IMR-90 (cell line): ENCODE data around the gene TIMM10. TPM values are rescaled to one million over a fixed set of nuclear protein-coding genes. Genes with fewer than 3 reads are reported as not detected.

Source experiments
- ATAC-seq: fragments of 200-7000 bp; cut with Tn5 transposase; 2 replicates; pipeline ENCODE4 v1.9.1; 2020; ENCODE audit warnings: low read depth, mild to moderate bottlenecking, moderate library complexity
- BruUV-seq: library from RNA; stranded (reverse); fragments of 400-500 nt; replicated peaks from 2 replicates; lab custom pipeline; 2021; lab: Mats Ljungman, UMichigan
- CTCF ChIA-PET: fragments of 300-600 bp; formaldehyde crosslinking; extraction: SDS; loops from one replicate; lab custom pipeline; 2021; ENCODE audit warnings: antibody characterized with exemption; lab: Yijun Ruan, JAX
- POLR2A ChIA-PET: fragments of 300-600 bp; sonication (Branson Sonifier 250); formaldehyde crosslinking; loops from one replicate; lab custom pipeline; 2022; ENCODE audit warnings: antibody characterized with exemption; ENCODE audit not compliant: unreplicated experiment; lab: Charles Lee
- DNase-seq: peaks from one replicate; pipeline ENCODE4 v3.0.0; 2013
- H2AFZ ChIP-seq: replicated peaks from 2 replicates; pipeline ENCODE3; 2013; ENCODE audit warnings: low read length, mild to moderate bottlenecking; ENCODE audit not compliant: poor library complexity
- H2AK5ac ChIP-seq: 2 replicates; pipeline ENCODE4 v1.6.1; 2013; ENCODE audit warnings: low read depth, low read length, inconsistent platforms
- H2AK9ac ChIP-seq: replicated peaks from 2 replicates; pipeline ENCODE3; 2013; ENCODE audit warnings: mild to moderate bottlenecking, low read depth, low read length, moderate library complexity; ENCODE audit not compliant: poor library complexity
- H2BK120ac ChIP-seq: 2 replicates; pipeline ENCODE4 v1.6.1; 2013; ENCODE audit warnings: low read depth, low read length, inconsistent platforms
- H2BK15ac ChIP-seq: 3 replicates; pipeline ENCODE4 v1.6.1; 2013; ENCODE audit warnings: low read depth, low read length, inconsistent platforms
- H2BK20ac ChIP-seq: 2 replicates; pipeline ENCODE4 v1.6.1; 2013; ENCODE audit warnings: low read depth, mild to moderate bottlenecking, inconsistent platforms, low read length, moderate library complexity
- H2BK5ac ChIP-seq: 2 replicates; pipeline ENCODE4 v1.6.1; 2013; ENCODE audit warnings: mild to moderate bottlenecking, low read depth, low read length, inconsistent platforms; ENCODE audit not compliant: poor library complexity, severe bottlenecking
- H3K14ac ChIP-seq: replicated peaks from 2 replicates; pipeline ENCODE4 v1.6.1; 2013; ENCODE audit warnings: low read depth, low read length, inconsistent platforms
- H3K18ac ChIP-seq: 2 replicates; pipeline ENCODE4 v1.6.1; 2013; ENCODE audit warnings: low read depth, low read length, control low read depth
- H3K23ac ChIP-seq: 2 replicates; pipeline ENCODE4 v1.6.1; 2013; ENCODE audit warnings: low read depth, low read length, inconsistent platforms
- H3K27ac ChIP-seq: 2 replicates; pipeline ENCODE4 v1.5.1; 2013; ENCODE audit warnings: mild to moderate bottlenecking, control low read depth, low read length; ENCODE audit not compliant: insufficient read depth
- H3K27me3 ChIP-seq: 2 replicates; pipeline ENCODE4 v1.6.1; 2013; ENCODE audit warnings: low read length; ENCODE audit not compliant: control insufficient read depth, insufficient read depth
- H3K36me3 ChIP-seq: 2 replicates; pipeline ENCODE4 v1.6.1; 2013; ENCODE audit warnings: low read length, mixed read lengths; ENCODE audit not compliant: control insufficient read depth, insufficient read depth
- H3K4ac ChIP-seq: 2 replicates; pipeline ENCODE4 v1.6.1; 2013; ENCODE audit warnings: low read depth, low read length, inconsistent platforms
- H3K4me1 ChIP-seq: 2 replicates; pipeline ENCODE4 v1.6.1; 2013; ENCODE audit warnings: low read length, mixed read lengths; ENCODE audit not compliant: control insufficient read depth, insufficient read depth
- H3K4me2 ChIP-seq: 2 replicates; pipeline ENCODE4 v1.6.1; 2013; ENCODE audit warnings: low read depth, mild to moderate bottlenecking, control low read depth, low read length, moderate library complexity
- H3K4me3 ChIP-seq: 2 replicates; pipeline ENCODE4 v1.5.1; 2013; ENCODE audit warnings: low read depth, mild to moderate bottlenecking, control low read depth, low read length, moderate library complexity; ENCODE audit not compliant: insufficient read depth
- H3K56ac ChIP-seq: 2 replicates; pipeline ENCODE4 v1.6.1; 2013; ENCODE audit warnings: low read length, inconsistent platforms; ENCODE audit not compliant: insufficient read depth; ENCODE audit errors: extremely low read depth
- H3K79me1 ChIP-seq, 2 experiments: 2 replicates each; pipeline ENCODE4 v1.6.1; 2013; ENCODE audit warnings: low read length in 2 of 2, inconsistent platforms in 1 of 2, low read depth in 1 of 2
- H3K9ac ChIP-seq: 2 replicates; pipeline ENCODE4 v1.6.1; 2013; ENCODE audit warnings: low read depth, low read length, control low read depth
- H3K9me1 ChIP-seq: 2 replicates; pipeline ENCODE4 v1.6.1; 2013; ENCODE audit warnings: low read length, inconsistent platforms; ENCODE audit not compliant: insufficient read depth
- H3K9me3 ChIP-seq: 2 replicates; pipeline ENCODE4 v1.6.1; 2013; ENCODE audit warnings: low read length; ENCODE audit not compliant: control insufficient read depth, insufficient read depth
- H4K20me1 ChIP-seq: 2 replicates; pipeline ENCODE4 v1.6.1; 2013; ENCODE audit warnings: low read length, inconsistent platforms; ENCODE audit not compliant: insufficient read depth
- H4K5ac ChIP-seq: 2 replicates; pipeline ENCODE4 v1.6.1; 2013; ENCODE audit warnings: mild to moderate bottlenecking, low read depth, low read length, control low read depth
- H4K8ac ChIP-seq, 2 experiments: 2 replicates each; pipeline ENCODE4 v1.6.1; 2013; ENCODE audit warnings: low read depth in 2 of 2, low read length in 2 of 2, control low read depth in 1 of 2, inconsistent platforms in 1 of 2
- H4K91ac ChIP-seq: 2 replicates; pipeline ENCODE4 v1.6.1; 2013; ENCODE audit warnings: low read depth, low read length, inconsistent platforms; ENCODE audit not compliant: insufficient read depth
- BHLHE40 ChIP-seq: fragments of 150-350 bp; IDR thresholded peaks from 2 replicates; pipeline ENCODE4 v1.6.1; 2016; ENCODE audit warnings: mild to moderate bottlenecking, low read depth, low read length
- CEBPB ChIP-seq: IDR thresholded peaks from 2 replicates; pipeline ENCODE4 v1.6.1; 2012; ENCODE audit warnings: low read depth, low read length, improper control_type of control experiment
- ELK1 ChIP-seq: fragments of 150-350 bp; IDR thresholded peaks from 2 replicates; pipeline ENCODE4 v1.6.1; 2016; ENCODE audit warnings: low read depth, mild to moderate bottlenecking, low read length, moderate library complexity, borderline replicate concordance
- FOS ChIP-seq: fragments of 150-350 bp; IDR thresholded peaks from 2 replicates; pipeline ENCODE4 v1.6.1; 2016; ENCODE audit warnings: low read depth, low read length
- MAZ ChIP-seq: IDR thresholded peaks from 2 replicates; pipeline ENCODE4 v1.6.1; 2012; ENCODE audit warnings: low read depth, mild to moderate bottlenecking, low read length, improper control_type of control experiment, moderate library complexity, borderline replicate concordance
- NFE2L2 ChIP-seq: fragments of 150-350 bp; IDR thresholded peaks from 2 replicates; pipeline ENCODE4 v1.6.1; 2016; ENCODE audit warnings: low read depth, mild to moderate bottlenecking, low read length
- POLR2A ChIP-seq: IDR thresholded peaks from 2 replicates; pipeline ENCODE4 v1.6.1; 2012; ENCODE audit warnings: mild to moderate bottlenecking, low read depth, low read length
- RCOR1 ChIP-seq: IDR thresholded peaks from 2 replicates; pipeline ENCODE4 v1.6.1; 2012; ENCODE audit warnings: mild to moderate bottlenecking, low read length, improper control_type of control experiment; ENCODE audit not compliant: insufficient replicate concordance
- RFX5 ChIP-seq: IDR thresholded peaks from 2 replicates; pipeline ENCODE4 v1.8.0; 2012; ENCODE audit warnings: low read depth, mild to moderate bottlenecking, low read length, moderate library complexity
- SMC3 ChIP-seq: fragments of 150-350 bp; IDR thresholded peaks from 2 replicates; pipeline ENCODE4 v1.6.1; 2016; ENCODE audit warnings: low read depth, mild to moderate bottlenecking, antibody characterized with exemption, low read length, moderate library complexity
- USF2 ChIP-seq: fragments of 150-350 bp; IDR thresholded peaks from 2 replicates; pipeline ENCODE4 v1.6.1; 2017; ENCODE audit warnings: mild to moderate bottlenecking, antibody characterized with exemption, low read length, low read depth
- WGBS, 2 experiments: methylation state at CpG; one replicate each; pipeline versions ENCODE4 v1.1.5 to v1.1.7; 2013; ENCODE audit warnings: missing lambda C conversion rate in 2 of 2; ENCODE audit not compliant: insufficient read length in 1 of 2; ENCODE audit errors: extremely low coverage in 2 of 2; 5-methylcytosine and 5-hydroxymethylcytosine counted together
- dilution Hi-C: fragments of 300-500 bp; cut with HindIII; formaldehyde crosslinking; loops from one replicate; pipeline ENCODE4 v1.14.3; 2018; ENCODE audit warnings: low sequenced_read_pairs; ENCODE audit not compliant: unreplicated experiment
- in situ Hi-C: fragments of 300-500 bp; cut with MboI; formaldehyde crosslinking; loops from 3 replicates; pipeline ENCODE4 v1.14.3; 2019; ENCODE audit warnings: low sequenced_read_pairs, inconsistent platforms, mixed read lengths
- intact Hi-C: fragments of 100-400 bp; cut with micrococcal nuclease; formaldehyde crosslinking; loops from 2 replicates; pipeline ENCODE4 v1.10.0; 2022
- polyA plus RNA-seq, 3 experiments: library from polyadenylated mRNA; depleted of rRNA; stranded (reverse); fragments of >200 nt; gene quantifications; 2 replicates each; pipeline ENCODE4 v1.2.3, GENCODE V29; 2012; ENCODE audit warnings: low replicate concordance in 1 of 3
- total RNA-seq: library from RNA; depleted of rRNA; stranded (reverse); fragments of >200 nt; gene quantifications from 2 replicates; pipeline ENCODE4 v1.2.3, GENCODE V29; 2012
- TF ChIP-seq, protein P1 (sequence below): conservative IDR thresholded peaks from 2 replicates; pipeline ENCODE4 v1.5.1; 2012; ENCODE audit warnings: mild to moderate bottlenecking, low read depth, low read length, improper control_type of control experiment

Gene TIMM10
- total and polyA plus RNA-seq, 2 of the 4 experiments (the other 2 are of a cell fraction), result 96.8 to 135 TPM

DNA sequence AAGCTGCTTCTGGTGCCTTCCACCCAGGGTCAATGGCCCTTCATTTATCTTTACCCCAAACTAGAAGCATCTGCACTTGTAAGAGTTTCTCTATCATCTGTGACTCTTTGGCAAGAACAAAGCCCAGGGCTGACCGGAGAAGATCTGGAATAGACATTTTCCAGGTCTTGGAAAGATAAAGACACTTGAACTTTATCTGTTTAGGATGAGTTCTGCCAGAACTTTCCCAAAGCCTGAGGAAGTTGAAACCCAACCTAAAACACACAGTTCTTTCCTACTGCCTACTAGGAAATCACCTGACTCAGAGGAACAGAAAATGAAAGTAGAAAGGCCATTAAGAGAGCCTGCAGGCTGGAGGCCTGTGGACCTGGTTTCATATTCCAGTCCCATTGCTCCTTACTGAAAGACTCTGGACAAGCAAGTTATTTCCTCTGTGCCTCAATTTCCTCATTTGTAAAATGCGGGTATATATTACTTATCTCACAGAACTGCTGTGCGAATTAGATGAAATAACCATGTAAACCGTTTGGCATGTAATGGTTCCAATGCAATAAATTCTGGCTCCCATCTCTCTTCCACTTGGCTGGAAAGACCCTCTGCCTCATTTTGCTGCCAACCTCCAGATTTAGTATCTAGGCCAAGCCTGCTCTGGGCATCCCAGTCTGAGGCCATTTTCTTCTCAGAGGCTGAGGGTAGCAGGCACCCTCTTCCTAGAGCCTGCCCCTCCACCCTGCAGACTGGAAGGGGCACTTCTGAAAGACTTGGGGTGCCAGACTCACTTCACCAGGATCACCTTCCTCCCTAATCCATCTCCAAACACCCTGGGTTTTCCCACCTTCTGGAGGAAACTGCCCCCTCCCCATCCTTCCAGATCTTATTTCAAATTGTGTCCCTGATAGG is 35.7 kb upstream of the TIMM10 start:
- peak overlapping the region; percentile 75 for H4K5ac ChIP-seq
- BruUV-seq, result no TSS peak
- H3K14ac ChIP-seq, result peak overlapping the region; percentile 53
- H2BK120ac ChIP-seq, result peak overlapping the region; percentile 21; the same call in 1 of the 2 replicates
- H2AK9ac ChIP-seq, result peak overlapping the region; percentile 89
- H3K9me1 ChIP-seq, result peaks cover 4% of the 10 kb centered on the region; the same call in 1 of the 2 replicates
- peak overlapping the region; percentile 30; the same call in 1 of the 2 replicates for H3K23ac ChIP-seq
- no peaks in the 10 kb centered on the region for H3K36me3 ChIP-seq
- no CpG with 5 or more reads among the region's 4 CpGs for WGBS, 2 experiments
- peak overlapping the region; percentile 98 for H3K4me2 ChIP-seq
- H4K91ac ChIP-seq, result no peak overlapping the region
- peak overlapping the region; percentile 75 for H3K9ac ChIP-seq
- ChIA-PET POLR2A (interaction anchor here (1.6 kb wide), 1 partner anchor 74 kb away, joined by 4 read pairs; no protein-coding TSS in a partner anchor), CTCF (interaction anchor here (1.3 to 2.2 kb wide), 2 partner anchors 78 kb away, joined by 4 to 12 read pairs; no protein-coding TSS in a partner anchor)
- peak overlapping the region; percentile 4 to 74 for H4K8ac ChIP-seq
- H2AFZ ChIP-seq, result peak overlapping the region; percentile 62
- intact Hi-C loops (loop anchor here (5.0 kb wide), 1 partner anchor 236 kb away; no protein-coding TSS in a partner anchor), dilution Hi-C loops (no loop called here), in situ Hi-C loops (loop anchor here (5.0 kb wide), 1 partner anchor 76 kb away; no protein-coding TSS in a partner anchor)
- peak; percentile 12; the same call in 1 of the 2 replicates for ATAC-seq
- peaks cover 11 to 25% of the 10 kb centered on the region in 2 experiments; a peak in 3 of 4 replicates for H3K79me1 ChIP-seq
- H3K18ac ChIP-seq, result peak overlapping the region; percentile 7; the same call in 1 of the 2 replicates
- H4K20me1 ChIP-seq, result 0 out of 2 replicates have a peak, but pooled peaks cover 6% of the 10 kb centered on the region
- H3K27ac ChIP-seq, result peak overlapping the region; percentile 57; the same call in 1 of the 2 replicates
- H3K4me3 ChIP-seq, result peak overlapping the region; percentile 80
- H2BK20ac ChIP-seq, result no peak overlapping the region
- peak overlapping the region; percentile 34 for H3K4ac ChIP-seq
- H2BK15ac ChIP-seq, result no peak overlapping the region; the same call in 2 of the 3 replicates
- H3K9me3 ChIP-seq, result no peaks in the 10 kb centered on the region
- H3K56ac ChIP-seq, result no peak overlapping the region
- peak; percentile 63 for DNase-seq
- H3K27me3 ChIP-seq, result no peaks in the 10 kb centered on the region
- H2BK5ac ChIP-seq, result peak overlapping the region; percentile 2
- H3K4me1 ChIP-seq, result peaks cover 11% of the 10 kb centered on the region
- peak overlapping the region; percentile 53; the same call in 1 of the 2 replicates for H2AK5ac ChIP-seq
- TF ChIP-seq CEBPB (no peak), FOS (no peak), BHLHE40 (no peak), RFX5 (no peak), SMC3 (no peak), POLR2A (no peak), USF2 (no peak; the same call in 1 of the 2 replicates), MAZ (no peak), RCOR1 (no peak), NFE2L2 (no peak), ELK1 (no peak)
- TF ChIP-seq, protein P1, sequence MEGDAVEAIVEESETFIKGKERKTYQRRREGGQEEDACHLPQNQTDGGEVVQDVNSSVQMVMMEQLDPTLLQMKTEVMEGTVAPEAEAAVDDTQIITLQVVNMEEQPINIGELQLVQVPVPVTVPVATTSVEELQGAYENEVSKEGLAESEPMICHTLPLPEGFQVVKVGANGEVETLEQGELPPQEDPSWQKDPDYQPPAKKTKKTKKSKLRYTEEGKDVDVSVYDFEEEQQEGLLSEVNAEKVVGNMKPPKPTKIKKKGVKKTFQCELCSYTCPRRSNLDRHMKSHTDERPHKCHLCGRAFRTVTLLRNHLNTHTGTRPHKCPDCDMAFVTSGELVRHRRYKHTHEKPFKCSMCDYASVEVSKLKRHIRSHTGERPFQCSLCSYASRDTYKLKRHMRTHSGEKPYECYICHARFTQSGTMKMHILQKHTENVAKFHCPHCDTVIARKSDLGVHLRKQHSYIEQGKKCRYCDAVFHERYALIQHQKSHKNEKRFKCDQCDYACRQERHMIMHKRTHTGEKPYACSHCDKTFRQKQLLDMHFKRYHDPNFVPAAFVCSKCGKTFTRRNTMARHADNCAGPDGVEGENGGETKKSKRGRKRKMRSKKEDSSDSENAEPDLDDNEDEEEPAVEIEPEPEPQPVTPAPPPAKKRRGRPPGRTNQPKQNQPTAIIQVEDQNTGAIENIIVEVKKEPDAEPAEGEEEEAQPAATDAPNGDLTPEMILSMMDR, result no peak
